ENCODE measurements around the gene WDFY2. TPM values are rescaled to one million over a fixed set of nuclear protein-coding genes. Genes with fewer than 3 reads are reported as not detected.

WDFY2 gene
- total and polyA plus RNA-seq, 5 donors from 2014 or later: 4.0 to 26.2 (median 4.9) TPM

- H3K36me3 Mint-ChIP-seq: peaks cover 6% of the 10 kb centered on the region
- no peaks in the 10 kb centered on the region for H3K9me3 Mint-ChIP-seq
- DNase-seq (no peak), ATAC-seq (ENCODE audit: low read depth in 2 of 2) (no peak)
- no peaks in the 10 kb centered on the region for H3K36me3 ChIP-seq (ENCODE audit: control insufficient read depth, insufficient read depth, low read length)
- H3K9me3 ChIP-seq (ENCODE audit: control insufficient read depth in 2 of 2, low read length in 2 of 2): no peaks in the 10 kb centered on the region
- no peaks in the 10 kb centered on the region for H3K27me3 Mint-ChIP-seq
- no peak overlapping the region for H3K4me3 ChIP-seq (ENCODE audit: low read depth, low read length)
- no peak overlapping the region for H3K4me3 Mint-ChIP-seq
- peaks cover under 1% of the 10 kb centered on the region for H3K4me1 ChIP-seq (ENCODE audit: control insufficient read depth, insufficient read depth, low read length, poor library complexity, severe bottlenecking)
- peaks cover 24 to 54% (median 33%) of the 10 kb centered on the region in 4 donors for H3K4me1 Mint-ChIP-seq
- no peak overlapping the region for H3K27ac ChIP-seq (ENCODE audit: insufficient read depth, low read length, poor library complexity, severe bottlenecking)
- H3K27me3 ChIP-seq (ENCODE audit: control insufficient read depth, insufficient read depth, low read length): no peaks in the 10 kb centered on the region
- H3K27ac Mint-ChIP-seq: no peak overlapping the region
Observed at GRCh38 chr13:51628059-51628852, 44.0 kb downstream of the WDFY2 start.

- Histone ChIP-seq H3K36me3 (ENCODE audit: control insufficient read depth, insufficient read depth, low read length) (no peaks in the 10 kb centered on the region), H3K27me3 (ENCODE audit: control insufficient read depth, insufficient read depth, low read length) (no peaks in the 10 kb centered on the region), H3K9me3 (ENCODE audit: control insufficient read depth in 2 of 2, low read length in 2 of 2) (no peaks in the 10 kb centered on the region), H3K4me3 (ENCODE audit: low read depth, low read length) (no peak overlapping the region), H3K4me1 (ENCODE audit: control insufficient read depth, insufficient read depth, low read length, poor library complexity, severe bottlenecking) (peaks cover 2% of the 10 kb centered on the region), H3K27ac (ENCODE audit: insufficient read depth, low read length, poor library complexity, severe bottlenecking) (no peak overlapping the region)
- DNase-seq: no peak
- H3K9me3 Mint-ChIP-seq: no peaks in the 10 kb centered on the region
- no peaks in the 10 kb centered on the region for H3K27me3 Mint-ChIP-seq
- peaks cover 14 to 54% (median 30%) of the 10 kb centered on the region in 4 donors for H3K4me1 Mint-ChIP-seq
- H3K4me3 Mint-ChIP-seq: no peak overlapping the region
- peak overlapping the region in 1 of 3 donors; percentile 38 for H3K27ac Mint-ChIP-seq
- peaks cover 8% of the 10 kb centered on the region for H3K36me3 Mint-ChIP-seq
- ATAC-seq (ENCODE audit: low read depth in 2 of 2): no peak
Observed at GRCh38 chr13:51629491-51630287, 45.4 kb downstream of the WDFY2 start.

DNA sequence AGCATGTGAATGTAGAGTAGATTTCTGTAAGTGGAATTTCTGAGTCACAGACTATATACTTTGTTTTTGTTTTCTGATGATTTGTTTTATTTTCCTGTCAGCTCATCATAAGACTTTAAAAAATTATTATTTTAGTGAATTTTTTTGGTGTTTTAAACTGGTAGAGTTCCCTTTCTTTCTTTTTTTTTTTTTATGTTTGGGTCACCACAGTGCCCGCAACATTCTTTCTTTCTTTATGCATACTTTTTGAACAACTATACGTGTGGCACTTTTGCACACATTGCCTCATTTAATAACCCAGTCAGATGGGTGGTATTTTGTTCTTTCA is 46.0 kb downstream of the WDFY2 start:
- Histone ChIP-seq H3K4me3 (ENCODE audit: low read depth, low read length) (no peak overlapping the region), H3K27ac (ENCODE audit: insufficient read depth, low read length, poor library complexity, severe bottlenecking) (no peak overlapping the region), H3K36me3 (ENCODE audit: control insufficient read depth, insufficient read depth, low read length) (no peaks in the 10 kb centered on the region), H3K27me3 (ENCODE audit: control insufficient read depth, insufficient read depth, low read length) (no peaks in the 10 kb centered on the region), H3K4me1 (ENCODE audit: control insufficient read depth, insufficient read depth, low read length, poor library complexity, severe bottlenecking) (peaks cover 7% of the 10 kb centered on the region), H3K9me3 (ENCODE audit: control insufficient read depth in 2 of 2, low read length in 2 of 2) (no peaks in the 10 kb centered on the region)
- Mint-ChIP-seq H3K4me3 (no peak overlapping the region), H3K4me1 (peaks cover 17 to 54% (median 33%) of the 10 kb centered on the region in 4 donors), H3K9me3 (no peaks in the 10 kb centered on the region), H3K27ac (no peak overlapping the region), H3K27me3 (no peaks in the 10 kb centered on the region), H3K36me3 (peaks cover 9% of the 10 kb centered on the region)
- no peak for DNase-seq
- ATAC-seq (ENCODE audit: low read depth in 2 of 2): no peak

GRCh38 chr13:51632591-51633362 is 48.5 kb downstream of the WDFY2 start:
- DNase-seq (no peak), ATAC-seq (ENCODE audit: low read depth in 2 of 2) (no peak)
- H3K27ac Mint-ChIP-seq: peak overlapping the region in 2 of 3 donors; percentile 24
- H3K4me3 Mint-ChIP-seq: no peak overlapping the region
- H3K36me3 Mint-ChIP-seq: peaks cover 3% of the 10 kb centered on the region
- H3K9me3 ChIP-seq (ENCODE audit: control insufficient read depth in 2 of 2, low read length in 2 of 2): no peaks in the 10 kb centered on the region
- no peaks in the 10 kb centered on the region for H3K27me3 ChIP-seq (ENCODE audit: control insufficient read depth, insufficient read depth, low read length)
- H3K27ac ChIP-seq (ENCODE audit: insufficient read depth, low read length, poor library complexity, severe bottlenecking): no peak overlapping the region
- H3K36me3 ChIP-seq (ENCODE audit: control insufficient read depth, insufficient read depth, low read length): no peaks in the 10 kb centered on the region
- no peaks in the 10 kb centered on the region for H3K9me3 Mint-ChIP-seq
- H3K4me1 Mint-ChIP-seq: peaks cover 40 to 68% (median 43%) of the 10 kb centered on the region in 4 donors
- no peaks in the 10 kb centered on the region for H3K27me3 Mint-ChIP-seq
- H3K4me3 ChIP-seq (ENCODE audit: low read depth, low read length): no peak overlapping the region
- H3K4me1 ChIP-seq (ENCODE audit: control insufficient read depth, insufficient read depth, low read length, poor library complexity, severe bottlenecking): peaks cover 13% of the 10 kb centered on the region

DNA sequence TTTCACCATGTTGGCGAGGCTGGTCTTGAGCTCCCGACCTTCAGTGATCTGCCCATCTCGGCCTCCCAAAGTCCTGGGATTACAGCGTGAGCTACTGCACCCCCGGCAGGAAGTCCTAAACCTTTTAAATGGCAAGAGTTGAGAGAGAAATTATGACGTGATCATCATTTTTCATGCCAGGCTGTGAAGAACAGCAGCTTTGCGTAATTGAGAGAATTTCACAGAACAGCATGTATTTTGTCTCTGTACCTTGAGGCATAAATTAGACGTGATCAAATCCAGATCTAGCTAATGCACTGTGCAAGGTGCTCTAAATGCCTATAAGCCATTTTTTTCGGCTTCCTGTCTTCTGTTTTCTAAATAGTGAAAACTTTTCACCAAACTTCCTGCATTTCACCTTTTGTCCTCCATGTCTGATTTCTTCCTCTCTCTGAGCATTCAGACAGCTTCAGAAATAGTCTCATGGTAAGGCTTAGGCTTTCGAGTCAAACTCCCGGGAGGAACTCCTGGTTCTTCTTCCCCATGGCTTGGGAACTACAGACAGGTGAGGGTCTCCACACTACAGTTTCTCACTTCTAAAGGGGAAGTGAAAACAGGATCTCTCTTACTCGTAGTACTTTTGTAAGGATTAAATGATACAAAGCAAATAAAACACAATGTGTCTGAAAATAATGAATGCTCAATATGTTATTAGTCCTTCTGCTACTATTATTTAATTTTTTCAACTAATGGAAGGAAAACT is 51.0 kb downstream of the WDFY2 start:
- H3K4me1 Mint-ChIP-seq: peaks cover 34 to 62% (median 45%) of the 10 kb centered on the region in 4 donors
- H3K27ac ChIP-seq (ENCODE audit: insufficient read depth, low read length, poor library complexity, severe bottlenecking): no peak overlapping the region
- H3K36me3 ChIP-seq (ENCODE audit: control insufficient read depth, insufficient read depth, low read length): no peaks in the 10 kb centered on the region
- peak overlapping the region; percentile 74 to 92 (median 84) for H3K27ac Mint-ChIP-seq
- peaks cover 13% of the 10 kb centered on the region for H3K4me1 ChIP-seq (ENCODE audit: control insufficient read depth, insufficient read depth, low read length, poor library complexity, severe bottlenecking)
- H3K4me3 Mint-ChIP-seq: peak overlapping the region; percentile 1 to 79 (median 63)
- H3K9me3 Mint-ChIP-seq: no peaks in the 10 kb centered on the region
- DNase-seq (peak in 2 of 3 donors; percentile 26 to 30), ATAC-seq (ENCODE audit: low read depth in 2 of 2) (peak; percentile 50 to 52)
- H3K4me3 ChIP-seq (ENCODE audit: low read depth, low read length): peak overlapping the region; percentile 68
- no peaks in the 10 kb centered on the region for H3K27me3 Mint-ChIP-seq
- H3K36me3 Mint-ChIP-seq: peaks cover 8% of the 10 kb centered on the region
- H3K27me3 ChIP-seq (ENCODE audit: control insufficient read depth, insufficient read depth, low read length): no peaks in the 10 kb centered on the region
- no peaks in the 10 kb centered on the region for H3K9me3 ChIP-seq (ENCODE audit: control insufficient read depth in 2 of 2, low read length in 2 of 2)

- no peak overlapping the region for H3K4me3 ChIP-seq (ENCODE audit: low read depth, low read length)
- H3K4me1 Mint-ChIP-seq: peaks cover 34 to 60% (median 44%) of the 10 kb centered on the region in 4 donors
- no peak overlapping the region for H3K27ac ChIP-seq (ENCODE audit: insufficient read depth, low read length, poor library complexity, severe bottlenecking)
- no peaks in the 10 kb centered on the region for H3K9me3 ChIP-seq (ENCODE audit: control insufficient read depth in 2 of 2, low read length in 2 of 2)
- peak overlapping the region in 1 of 4 donors; percentile 27 for H3K4me3 Mint-ChIP-seq
- peaks cover 8% of the 10 kb centered on the region for H3K36me3 Mint-ChIP-seq
- DNase-seq (no peak), ATAC-seq (ENCODE audit: low read depth in 2 of 2) (no peak)
- H3K27me3 ChIP-seq (ENCODE audit: control insufficient read depth, insufficient read depth, low read length): no peaks in the 10 kb centered on the region
- no peaks in the 10 kb centered on the region for H3K36me3 ChIP-seq (ENCODE audit: control insufficient read depth, insufficient read depth, low read length)
- H3K27ac Mint-ChIP-seq: peak overlapping the region in 1 of 3 donors; percentile 84
- H3K4me1 ChIP-seq (ENCODE audit: control insufficient read depth, insufficient read depth, low read length, poor library complexity, severe bottlenecking): peaks cover 13% of the 10 kb centered on the region
- H3K9me3 Mint-ChIP-seq: no peaks in the 10 kb centered on the region
- H3K27me3 Mint-ChIP-seq: no peaks in the 10 kb centered on the region
Observed at GRCh38 chr13:51636349-51636890, 52.2 kb downstream of the WDFY2 start.

- Histone ChIP-seq H3K4me3 (ENCODE audit: low read depth, low read length) (no peak overlapping the region), H3K9me3 (ENCODE audit: control insufficient read depth in 2 of 2, low read length in 2 of 2) (no peaks in the 10 kb centered on the region), H3K36me3 (ENCODE audit: control insufficient read depth, insufficient read depth, low read length) (no peaks in the 10 kb centered on the region), H3K4me1 (ENCODE audit: control insufficient read depth, insufficient read depth, low read length, poor library complexity, severe bottlenecking) (peaks cover 13% of the 10 kb centered on the region), H3K27me3 (ENCODE audit: control insufficient read depth, insufficient read depth, low read length) (no peaks in the 10 kb centered on the region), H3K27ac (ENCODE audit: insufficient read depth, low read length, poor library complexity, severe bottlenecking) (no peak overlapping the region)
- H3K4me3 Mint-ChIP-seq: no peak overlapping the region
- H3K9me3 Mint-ChIP-seq: no peaks in the 10 kb centered on the region
- H3K27ac Mint-ChIP-seq: peak overlapping the region in 1 of 3 donors; percentile 2
- no peaks in the 10 kb centered on the region for H3K27me3 Mint-ChIP-seq
- peaks cover 8% of the 10 kb centered on the region for H3K36me3 Mint-ChIP-seq
- no peak for DNase-seq
- H3K4me1 Mint-ChIP-seq: peaks cover 31 to 50% (median 41%) of the 10 kb centered on the region in 4 donors
- no peak for ATAC-seq (ENCODE audit: low read depth in 2 of 2)
Observed at GRCh38 chr13:51637852-51638215, 53.6 kb downstream of the WDFY2 start.
